IPS-20b (cell line): Measurements from ENCODE around the gene CCDC154.

Source experiments
- H3K27ac ChIP-seq: one replicate; pipeline ENCODE4 v1.5.1; 2013; ENCODE audit warnings: low read length
- H3K27me3 ChIP-seq: 2 replicates; pipeline ENCODE4 v1.6.1; 2013; ENCODE audit warnings: mild to moderate bottlenecking, low read length, inconsistent platforms; ENCODE audit not compliant: insufficient read depth
- H3K36me3 ChIP-seq: 2 replicates; pipeline ENCODE4 v1.6.1; 2013; ENCODE audit warnings: low read depth, mild to moderate bottlenecking, inconsistent platforms, low read length, moderate library complexity; ENCODE audit not compliant: insufficient read depth
- H3K4me1 ChIP-seq: 2 replicates; pipeline ENCODE4 v1.6.1; 2013; ENCODE audit warnings: mild to moderate bottlenecking, control low read depth, inconsistent platforms, low read length, moderate library complexity; ENCODE audit not compliant: insufficient read depth
- H3K4me3 ChIP-seq: 2 replicates; pipeline ENCODE4 v1.5.1; 2013; ENCODE audit warnings: mild to moderate bottlenecking, low read length, inconsistent platforms
- H3K9ac ChIP-seq: 2 replicates; pipeline ENCODE4 v1.6.1; 2013; ENCODE audit warnings: low read depth, mild to moderate bottlenecking, inconsistent platforms, low read length, moderate library complexity
- H3K9me3 ChIP-seq: 2 replicates; pipeline ENCODE4 v1.6.1; 2013; ENCODE audit warnings: mild to moderate bottlenecking, low read depth, low read length, inconsistent platforms; ENCODE audit not compliant: insufficient read depth

CCDC154 gene

GRCh38 chr16:1414532-1415260 lies 29.7 kb downstream of the CCDC154 start, which contains the start of gene UNKL:
Gene UNKL, minus strand, starts transcription at chr16:1414704. Its CDS starts 13 bp downstream, at chr16:1414691.
- Histone ChIP-seq H3K27me3 (no peaks in the 10 kb centered on the region), H3K27ac (no peak within 1 kb of the TSS), H3K9me3 (no peaks in the 10 kb centered on the region), H3K36me3 (no peaks in the 10 kb centered on the region), H3K9ac (peak within 1 kb of the TSS; percentile 45; the same call in 1 of the 2 replicates), H3K4me3 (peak within 1 kb of the TSS; percentile 68), H3K4me1 (0 out of 2 replicates have a peak, but pooled peaks cover 2% of the 10 kb centered on the region)

- peak overlapping the region; percentile 45; the same call in 1 of the 2 replicates for H3K9ac ChIP-seq
- no peaks in the 10 kb centered on the region for H3K4me1 ChIP-seq
- H3K9me3 ChIP-seq, result no peaks in the 10 kb centered on the region
- no peaks in the 10 kb centered on the region for H3K27me3 ChIP-seq
- no peak overlapping the region for H3K27ac ChIP-seq
- H3K36me3 ChIP-seq, result no peaks in the 10 kb centered on the region
- H3K4me3 ChIP-seq, result peak overlapping the region; percentile 68
Observed at GRCh38 chr16:1413684-1414531, 30.4 kb downstream of the CCDC154 start.

- no peak overlapping the region for H3K4me3 ChIP-seq
- no peaks in the 10 kb centered on the region for H3K27me3 ChIP-seq
- H3K27ac ChIP-seq, result no peak overlapping the region
Observed at GRCh38 chr16:1412847-1413246, 31.5 kb downstream of the CCDC154 start.

GRCh38 chr16:1408171-1408837 lies 36.1 kb downstream of the CCDC154 start:
- Histone ChIP-seq H3K4me1 (no peaks in the 10 kb centered on the region), H3K27ac (no peak overlapping the region), H3K36me3 (no peaks in the 10 kb centered on the region), H3K27me3 (no peaks in the 10 kb centered on the region), H3K9ac (peak overlapping the region; percentile 61; the same call in 1 of the 2 replicates), H3K4me3 (peak overlapping the region; percentile 84), H3K9me3 (no peaks in the 10 kb centered on the region)

More at GRCh38 chr16:1412847-1413246, 31.5 kb downstream of the CCDC154 start:
- H3K36me3 ChIP-seq, result no peaks in the 10 kb centered on the region
- no peaks in the 10 kb centered on the region for H3K9me3 ChIP-seq
- no peaks in the 10 kb centered on the region for H3K4me1 ChIP-seq
- H3K9ac ChIP-seq, result no peak overlapping the region

- peak overlapping the region; percentile 84; the same call in 1 of the 2 replicates for H3K4me3 ChIP-seq
- no peaks in the 10 kb centered on the region for H3K27me3 ChIP-seq
- H3K9ac ChIP-seq, result peak overlapping the region; percentile 56; the same call in 1 of the 2 replicates
- no peaks in the 10 kb centered on the region for H3K4me1 ChIP-seq
- no peaks in the 10 kb centered on the region for H3K36me3 ChIP-seq
- H3K27ac ChIP-seq, result no peak overlapping the region
- no peaks in the 10 kb centered on the region for H3K9me3 ChIP-seq
Observed at GRCh38 chr16:1407753-1408152, 36.6 kb downstream of the CCDC154 start.

- H3K27ac ChIP-seq, result no peak overlapping the region
- H3K4me3 ChIP-seq, result no peak overlapping the region
- no peaks in the 10 kb centered on the region for H3K4me1 ChIP-seq
- H3K36me3 ChIP-seq, result peaks cover 7% of the 10 kb centered on the region; the same call in 1 of the 2 replicates
- no peaks in the 10 kb centered on the region for H3K27me3 ChIP-seq
- H3K9ac ChIP-seq, result no peak overlapping the region
- H3K9me3 ChIP-seq, result no peaks in the 10 kb centered on the region
Observed at GRCh38 chr16:1403733-1404132, 40.6 kb downstream of the CCDC154 start.

GRCh38 chr16:1403036-1403435 lies 41.3 kb downstream of the CCDC154 start:
- no peak overlapping the region for H3K27ac ChIP-seq
- H3K4me3 ChIP-seq, result no peak overlapping the region
- H3K9me3 ChIP-seq, result no peaks in the 10 kb centered on the region
- no peak overlapping the region for H3K9ac ChIP-seq
- H3K36me3 ChIP-seq, result peaks cover 7% of the 10 kb centered on the region; the same call in 1 of the 2 replicates
- no peaks in the 10 kb centered on the region for H3K4me1 ChIP-seq
- H3K27me3 ChIP-seq, result no peaks in the 10 kb centered on the region

- Histone ChIP-seq H3K4me3 (no peak overlapping the region), H3K27ac (no peak overlapping the region), H3K9ac (no peak overlapping the region), H3K27me3 (no peaks in the 10 kb centered on the region), H3K36me3 (peaks cover 7% of the 10 kb centered on the region; the same call in 1 of the 2 replicates), H3K4me1 (no peaks in the 10 kb centered on the region), H3K9me3 (no peaks in the 10 kb centered on the region)
Observed at GRCh38 chr16:1401758-1402154, 42.6 kb downstream of the CCDC154 start.

- no peak overlapping the region for H3K4me3 ChIP-seq
- no peaks in the 10 kb centered on the region for H3K27me3 ChIP-seq
- H3K9ac ChIP-seq, result no peak overlapping the region
- H3K9me3 ChIP-seq, result no peaks in the 10 kb centered on the region
- peaks cover 7% of the 10 kb centered on the region; the same call in 1 of the 2 replicates for H3K36me3 ChIP-seq
- H3K27ac ChIP-seq, result no peak overlapping the region
- no peaks in the 10 kb centered on the region for H3K4me1 ChIP-seq
Observed at GRCh38 chr16:1401061-1401757, 43.1 kb downstream of the CCDC154 start.

GRCh38 chr16:1398826-1399581 lies 45.4 kb downstream of the CCDC154 start:
- peaks cover 7% of the 10 kb centered on the region; the same call in 1 of the 2 replicates for H3K36me3 ChIP-seq
- no peak overlapping the region for H3K9ac ChIP-seq
- no peak overlapping the region for H3K4me3 ChIP-seq
- H3K9me3 ChIP-seq, result no peaks in the 10 kb centered on the region
- no peaks in the 10 kb centered on the region for H3K4me1 ChIP-seq
- no peaks in the 10 kb centered on the region for H3K27me3 ChIP-seq
- no peak overlapping the region for H3K27ac ChIP-seq
